ENCODE data around the gene NFIX. TPM values are rescaled to one million over a fixed set of nuclear protein-coding genes. Genes with fewer than 3 reads are reported as not detected.

Gene NFIX
- total RNA-seq, 1 donor from 2014 or later, result 5.8 TPM

- Histone ChIP-seq H3K36me3 (ENCODE audit: control insufficient read depth, insufficient read depth, low read length) (no peaks in the 10 kb centered on the region), H3K27me3 (ENCODE audit: control insufficient read depth, insufficient read depth, low read length) (peaks cover 2% of the 10 kb centered on the region), H3K4me3 (ENCODE audit: low read depth, low read length) (no peak overlapping the region)
- no peak for FAIRE-seq
- TF ChIP-seq, protein P1, sequence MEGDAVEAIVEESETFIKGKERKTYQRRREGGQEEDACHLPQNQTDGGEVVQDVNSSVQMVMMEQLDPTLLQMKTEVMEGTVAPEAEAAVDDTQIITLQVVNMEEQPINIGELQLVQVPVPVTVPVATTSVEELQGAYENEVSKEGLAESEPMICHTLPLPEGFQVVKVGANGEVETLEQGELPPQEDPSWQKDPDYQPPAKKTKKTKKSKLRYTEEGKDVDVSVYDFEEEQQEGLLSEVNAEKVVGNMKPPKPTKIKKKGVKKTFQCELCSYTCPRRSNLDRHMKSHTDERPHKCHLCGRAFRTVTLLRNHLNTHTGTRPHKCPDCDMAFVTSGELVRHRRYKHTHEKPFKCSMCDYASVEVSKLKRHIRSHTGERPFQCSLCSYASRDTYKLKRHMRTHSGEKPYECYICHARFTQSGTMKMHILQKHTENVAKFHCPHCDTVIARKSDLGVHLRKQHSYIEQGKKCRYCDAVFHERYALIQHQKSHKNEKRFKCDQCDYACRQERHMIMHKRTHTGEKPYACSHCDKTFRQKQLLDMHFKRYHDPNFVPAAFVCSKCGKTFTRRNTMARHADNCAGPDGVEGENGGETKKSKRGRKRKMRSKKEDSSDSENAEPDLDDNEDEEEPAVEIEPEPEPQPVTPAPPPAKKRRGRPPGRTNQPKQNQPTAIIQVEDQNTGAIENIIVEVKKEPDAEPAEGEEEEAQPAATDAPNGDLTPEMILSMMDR (IDR thresholded peaks at IDR 0.05; ENCODE audit: insufficient read depth, low read length, severe bottlenecking), result no peak
- DNase-seq (ENCODE audit: low read depth), result no peak
Observed at GRCh38 chr19:13011653-13012389, 16.5 kb downstream of the NFIX start.

DNA sequence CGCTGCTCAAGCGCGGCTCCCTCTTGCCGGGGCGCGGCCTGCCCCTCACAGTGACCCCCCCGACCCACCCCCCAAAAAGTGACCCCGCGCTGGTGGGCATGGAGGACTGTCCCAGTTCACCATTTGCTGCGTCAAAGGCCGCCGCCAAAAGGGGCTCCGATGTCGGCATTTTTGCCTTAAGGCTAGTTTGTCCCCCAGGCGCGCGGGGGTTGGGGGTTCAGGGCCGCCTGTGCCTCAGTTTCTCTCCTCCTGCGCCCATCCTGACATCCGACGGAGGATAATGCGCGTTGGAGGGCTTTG is 17.1 kb downstream of the NFIX start:
- FAIRE-seq (no peak), DNase-seq (ENCODE audit: low read depth) (no peak)
- Histone ChIP-seq H3K27me3 (ENCODE audit: control insufficient read depth, insufficient read depth, low read length) (peaks cover 2% of the 10 kb centered on the region), H3K36me3 (ENCODE audit: control insufficient read depth, insufficient read depth, low read length) (no peaks in the 10 kb centered on the region), H3K4me3 (ENCODE audit: low read depth, low read length) (no peak overlapping the region)
- TF ChIP-seq, protein P1 (IDR thresholded peaks at IDR 0.05; ENCODE audit: insufficient read depth, low read length, severe bottlenecking), result no peak

DNA sequence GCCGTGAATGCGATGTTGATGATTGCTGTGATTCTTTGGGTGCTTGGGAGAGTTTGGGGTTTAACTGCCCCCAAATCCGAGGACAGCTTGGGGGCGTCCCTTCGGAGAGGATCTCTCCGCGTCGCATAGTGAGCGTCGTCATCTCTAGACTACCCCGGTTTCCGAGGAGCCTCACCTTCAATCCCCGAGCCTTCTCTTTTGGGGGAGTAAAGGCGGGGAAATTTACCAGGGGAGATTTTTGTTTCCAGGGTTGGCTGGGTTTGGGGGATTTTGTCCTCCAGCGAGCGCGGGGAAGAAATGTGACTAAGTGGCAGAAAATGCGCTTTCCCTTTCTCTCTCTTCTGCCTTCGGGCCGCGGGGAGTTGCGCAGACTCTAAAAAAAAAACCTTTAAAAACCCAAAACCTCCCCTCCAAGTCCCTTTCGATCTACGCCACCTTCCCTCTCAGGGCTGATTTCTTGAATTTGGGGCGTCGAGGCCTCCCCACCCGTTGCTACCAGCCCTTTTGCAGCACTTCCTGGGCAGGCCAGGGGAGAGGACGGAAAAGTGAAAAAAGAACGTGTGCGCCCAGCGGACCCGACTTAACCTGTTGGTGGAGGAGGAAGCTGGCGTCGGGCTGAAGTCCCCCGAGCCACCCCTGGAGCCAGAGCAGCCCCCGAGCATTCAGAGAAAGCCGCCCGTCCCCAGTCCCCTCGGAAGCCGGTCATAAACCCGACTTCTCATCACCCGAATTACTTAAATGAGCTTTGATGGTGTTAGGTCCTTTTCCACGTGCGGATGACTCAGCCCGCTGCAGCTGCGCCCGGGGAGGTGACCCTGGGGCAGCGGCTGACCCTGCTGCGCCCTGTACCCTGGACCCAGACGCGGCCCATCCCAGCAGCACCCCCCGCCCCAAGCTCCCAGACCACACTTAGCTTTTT is 17.7 kb downstream of the NFIX start:
- Histone ChIP-seq H3K36me3 (ENCODE audit: control insufficient read depth, insufficient read depth, low read length) (no peaks in the 10 kb centered on the region), H3K4me3 (ENCODE audit: low read depth, low read length) (no peak overlapping the region), H3K27me3 (ENCODE audit: control insufficient read depth, insufficient read depth, low read length) (peaks cover 2% of the 10 kb centered on the region)
- DNase-seq (ENCODE audit: low read depth), result no peak
- TF ChIP-seq, protein P1 (IDR thresholded peaks at IDR 0.05; ENCODE audit: insufficient read depth, low read length, severe bottlenecking), result no peak
- no peak for FAIRE-seq

DNA sequence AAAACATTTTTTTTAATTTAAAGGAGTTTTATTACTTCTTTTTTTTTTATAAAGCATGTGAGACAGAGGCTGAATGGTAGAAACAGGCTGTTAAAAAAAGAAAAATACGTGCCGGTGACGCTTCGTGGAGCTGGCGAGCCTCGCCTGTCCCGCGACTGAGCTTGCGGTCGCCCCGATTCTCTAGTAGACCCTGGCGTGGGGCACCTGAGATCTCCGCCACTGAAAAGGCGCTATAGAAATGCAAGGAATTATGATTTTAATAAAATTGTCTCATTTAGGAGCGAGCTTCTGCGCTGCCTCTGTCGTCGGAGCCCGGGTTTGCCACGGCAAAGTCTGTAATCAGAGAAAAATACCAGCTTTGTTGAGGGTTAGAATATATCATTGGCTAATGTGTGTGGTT is 18.4 kb downstream of the NFIX start:
- Histone ChIP-seq H3K27me3 (ENCODE audit: control insufficient read depth, insufficient read depth, low read length) (peaks cover 2% of the 10 kb centered on the region), H3K4me3 (ENCODE audit: low read depth, low read length) (no peak overlapping the region), H3K36me3 (ENCODE audit: control insufficient read depth, insufficient read depth, low read length) (no peaks in the 10 kb centered on the region)
- DNase-seq (ENCODE audit: low read depth) (no peak), FAIRE-seq (no peak)
- TF ChIP-seq, protein P1 (IDR thresholded peaks at IDR 0.05; ENCODE audit: insufficient read depth, low read length, severe bottlenecking), result no peak

GRCh38 chr19:13014101-13014920 is 19.0 kb downstream of the NFIX start:
- no peak for DNase-seq (ENCODE audit: low read depth)
- no peak for FAIRE-seq
- H3K4me3 ChIP-seq (ENCODE audit: low read depth, low read length), result no peak overlapping the region
- no peaks in the 10 kb centered on the region for H3K36me3 ChIP-seq (ENCODE audit: control insufficient read depth, insufficient read depth, low read length)
- TF ChIP-seq, protein P1 (IDR thresholded peaks at IDR 0.05; ENCODE audit: insufficient read depth, low read length, severe bottlenecking), result no peak
- H3K27me3 ChIP-seq (ENCODE audit: control insufficient read depth, insufficient read depth, low read length), result peaks cover 2% of the 10 kb centered on the region

Data from bronchial epithelial cell (primary cell).